GM12878 (cell line): Measurements from ENCODE around the gene EXOC7.

Source experiments
- BACH1 ChIP-seq: fragments of 450-650 bp; IDR thresholded peaks from 2 replicates; pipeline ENCODE4 v1.6.1; 2017; ENCODE audit warnings: mild to moderate bottlenecking, borderline replicate concordance
- BHLHE40 ChIP-seq, 2 experiments: fragments of 450-650 bp in 1 of 2; IDR thresholded peaks; 2 replicates each; pipeline ENCODE4 v1.6.1; 2011 to 2017; ENCODE audit warnings: low read depth in 2 of 2, borderline replicate concordance in 1 of 2, improper control_type of control experiment in 1 of 2, low read length in 1 of 2, mild to moderate bottlenecking in 1 of 2
- CBX3 ChIP-seq: fragments of 200-600 bp; sonication (generic); IDR thresholded peaks from 2 replicates; pipeline ENCODE4 v1.6.1; 2016; ENCODE audit warnings: low read depth, borderline replicate concordance
- CTCF ChIP-seq, 3 experiments: IDR thresholded peaks in 2 of 3; conservative IDR thresholded peaks in 1 of 3; 2 replicates each; pipeline ENCODE4 v1.5.1; 2011; ENCODE audit warnings: low read depth in 3 of 3, low read length in 3 of 3, mild to moderate bottlenecking in 3 of 3, control low read depth in 2 of 3, moderate library complexity in 2 of 3, inconsistent platforms in 1 of 3, mixed read lengths in 1 of 3; ENCODE audit not compliant: control insufficient read depth in 2 of 3, insufficient read depth in 1 of 3; ENCODE audit errors: extremely low read depth in 1 of 3
- JUND ChIP-seq: IDR thresholded peaks from 2 replicates; pipeline ENCODE4 v1.6.1; 2012; ENCODE audit warnings: low read depth, mild to moderate bottlenecking, low read length, improper control_type of control experiment, moderate library complexity
- MYC ChIP-seq: IDR thresholded peaks from 2 replicates; pipeline ENCODE4 v1.6.1; 2011; ENCODE audit warnings: mild to moderate bottlenecking, low read length, moderate library complexity, inconsistent platforms; ENCODE audit not compliant: insufficient read depth, insufficient replicate concordance, insufficient read length, severe bottlenecking
- POLR2A ChIP-seq: IDR thresholded peaks from 2 replicates; pipeline ENCODE4 v1.6.1; 2011; ENCODE audit warnings: low read depth, mild to moderate bottlenecking, low read length
- RCOR1 ChIP-seq: conservative IDR thresholded peaks from 2 replicates; pipeline ENCODE4 v1.6.1; 2012; ENCODE audit warnings: low read depth, low read length, improper control_type of control experiment
- RFX5 ChIP-seq: IDR thresholded peaks from 2 replicates; pipeline ENCODE4 v1.6.1; 2011; ENCODE audit warnings: low read depth, low read length, improper control_type of control experiment
- SIN3A ChIP-seq: IDR thresholded peaks from 2 replicates; pipeline ENCODE4 v1.6.1; 2012; ENCODE audit warnings: low read depth, low read length, improper control_type of control experiment
- SIX5 ChIP-seq: IDR thresholded peaks from 2 replicates; pipeline ENCODE4 v1.6.1; 2011; ENCODE audit warnings: mild to moderate bottlenecking, low read depth, low read length, moderate library complexity; ENCODE audit not compliant: severe bottlenecking
- SREBF1 ChIP-seq: IDR thresholded peaks from 2 replicates; pipeline ENCODE4 v1.6.1; 2012; ENCODE audit warnings: mild to moderate bottlenecking, low read length
- TAF1 ChIP-seq: IDR thresholded peaks from 2 replicates; pipeline ENCODE4 v1.6.1; 2011; ENCODE audit warnings: mild to moderate bottlenecking, low read depth, low read length, borderline replicate concordance
- YY1 ChIP-seq: IDR thresholded peaks from 2 replicates; pipeline ENCODE4 v1.6.1; 2011; ENCODE audit warnings: low read depth, mild to moderate bottlenecking, low read length

- TF ChIP-seq RFX5 (no peak), BHLHE40 (IDR thresholded peaks at IDR 0.05; ENCODE audit: borderline replicate concordance in 1 of 2, low read depth in 2 of 2, low read length in 1 of 2) (no peak), RCOR1 (no peak), CBX3 (no peak), YY1 (no peak), CTCF (IDR thresholded peaks at IDR 0.05 in 2 of 3, conservative IDR thresholded peaks at IDR 0.05 in 1 of 3; ENCODE audit: control insufficient read depth in 2 of 3, extremely low read depth in 1 of 3, insufficient read depth in 1 of 3, low read depth in 3 of 3, low read length in 3 of 3) (no peak), JUND (no peak), POLR2A (no peak), SIX5 (no peak), MYC (no peak), BACH1 (no peak), TAF1 (no peak), SREBF1 (no peak), SIN3A (no peak)
Measured at GRCh38 chr17:76136276-76137000, 32.9 kb upstream of the EXOC7 start.
